MCF 10A (cell line): Measurements from ENCODE around the gene STAT6. TPM values are rescaled to one million over a fixed set of nuclear protein-coding genes. Genes with fewer than 3 reads are reported as not detected.

Experiments
- BruUV-seq: library from RNA; stranded (reverse); fragments of 400-500 nt; replicated peaks from 2 replicates; lab custom pipeline; 2021; lab: Mats Ljungman, UMichigan
- CTCF ChIA-PET: fragments of 300-600 bp; sonication (Branson Sonifier 250); formaldehyde crosslinking; extraction: SDS; loops from one replicate; lab custom pipeline; 2021; ENCODE audit warnings: antibody characterized with exemption, inconsistent platforms; lab: Yijun Ruan, JAX
- POLR2A ChIA-PET: fragments of 300-600, 350-650 bp; sonication (Branson Sonifier 250); formaldehyde crosslinking; extraction: SDS; loops from one replicate; lab custom pipeline; 2020; ENCODE audit warnings: antibody characterized with exemption, inconsistent platforms; lab: Yijun Ruan, JAX
- DNase-seq: peaks from one replicate; pipeline ENCODE4 v3.0.0-alpha.2; 2018; ENCODE audit not compliant: unreplicated experiment
- H3K27ac Mint-ChIP-seq: one replicate; pipeline ENCODE4 v1.8.0; 2022; ENCODE audit warnings: mild to moderate bottlenecking, low read depth, mixed read lengths; ENCODE audit not compliant: unreplicated experiment
- H3K27me3 Mint-ChIP-seq: one replicate; pipeline ENCODE4 v1.8.0; 2022; ENCODE audit warnings: mixed read lengths; ENCODE audit not compliant: insufficient read depth, unreplicated experiment
- H3K36me3 Mint-ChIP-seq: one replicate; pipeline ENCODE4 v1.8.0; 2022; ENCODE audit warnings: mild to moderate bottlenecking, moderate library complexity, mixed read lengths; ENCODE audit not compliant: insufficient read depth, unreplicated experiment
- H3K4me1 Mint-ChIP-seq: one replicate; pipeline ENCODE4 v1.8.0; 2022; ENCODE audit warnings: mixed read lengths; ENCODE audit not compliant: insufficient read depth, unreplicated experiment
- H3K4me3 Mint-ChIP-seq: one replicate; pipeline ENCODE4 v1.8.0; 2022; ENCODE audit warnings: mild to moderate bottlenecking, moderate library complexity, mixed read lengths; ENCODE audit not compliant: unreplicated experiment
- H3K9me3 Mint-ChIP-seq: one replicate; pipeline ENCODE4 v1.8.0; 2022; ENCODE audit warnings: mixed read lengths; ENCODE audit not compliant: unreplicated experiment
- CTCF ChIP-seq: fragments of 200-600 bp; IDR thresholded peaks from one replicate; pipeline ENCODE4 v1.8.0; 2022; ENCODE audit warnings: antibody characterized with exemption, mild to moderate bottlenecking; ENCODE audit not compliant: unreplicated experiment
- intact Hi-C: fragments of 100-400 bp; cut with micrococcal nuclease; formaldehyde crosslinking; loops from 2 replicates; pipeline ENCODE4 v1.14.1; 2022
- total RNA-seq: library from RNA; stranded (reverse); gene quantifications from 2 replicates; pipeline ENCODE4 v1.2.3, GENCODE V29; 2022

The STAT6 gene
- total RNA-seq, 1 experiment from 2014 or later, result 99.7 TPM

GRCh38 chr12:57119294-57120085 lies 8.3 kb upstream of the STAT6 start:
- DNase-seq, result no peak
- H3K4me1 Mint-ChIP-seq, result peaks cover 18% of the 10 kb centered on the region
- BruUV-seq, result no TSS peak
- no peaks in the 10 kb centered on the region for H3K9me3 Mint-ChIP-seq
- H3K4me3 Mint-ChIP-seq, result no peak overlapping the region
- TF ChIP-seq CTCF, result no peak
- peak overlapping the region; percentile 3 for H3K27ac Mint-ChIP-seq
- no peaks in the 10 kb centered on the region for H3K36me3 Mint-ChIP-seq
- intact Hi-C loops, result no loop called here
- ChIA-PET CTCF (interaction anchor here (0.7 to 19.4 kb wide), 7 partner anchors 7 to 125 kb away, joined by 3 to 530 read pairs (median 9); partner anchors contain the start of gene STAT6), POLR2A (no interaction called here)
- no peaks in the 10 kb centered on the region for H3K27me3 Mint-ChIP-seq

- H3K9me3 Mint-ChIP-seq, result no peaks in the 10 kb centered on the region
- no peaks in the 10 kb centered on the region for H3K36me3 Mint-ChIP-seq
- intact Hi-C loops, result no loop called here
- TF ChIP-seq CTCF, result no peak
- BruUV-seq, result no TSS peak
- DNase-seq, result peak; percentile 68
- peak overlapping the region; percentile 3 for H3K27ac Mint-ChIP-seq
- H3K27me3 Mint-ChIP-seq, result no peaks in the 10 kb centered on the region
- CTCF ChIA-PET, result interaction anchor here (1.0 to 19.4 kb wide), 4 partner anchors 8 to 124 kb away, joined by 3 to 530 read pairs (median 7); no protein-coding TSS in a partner anchor
- peaks cover 18% of the 10 kb centered on the region for H3K4me1 Mint-ChIP-seq
- POLR2A ChIA-PET, result interaction anchor here (1.3 kb wide), 1 partner anchor 57 kb away, joined by 7 read pairs; no protein-coding TSS in a partner anchor
- no peak overlapping the region for H3K4me3 Mint-ChIP-seq
These were observed 7.6 kb upstream of the STAT6 start for GRCh38 chr12:57118711-57119271.

- Mint-ChIP-seq H3K27me3 (no peaks in the 10 kb centered on the region), H3K36me3 (peaks cover 8% of the 10 kb centered on the region), H3K4me1 (peaks cover 34% of the 10 kb centered on the region), H3K27ac (no peak overlapping the region), H3K9me3 (no peaks in the 10 kb centered on the region), H3K4me3 (no peak overlapping the region)
- intact Hi-C loops, result no loop called here
- POLR2A ChIA-PET, result interaction anchor here (1.0 to 1.5 kb wide), 2 partner anchors 29 to 59 kb away, joined by 3 to 4 read pairs; no protein-coding TSS in a partner anchor
- no TSS peak for BruUV-seq
- CTCF ChIA-PET, result interaction anchor here (0.7 to 19.4 kb wide), 8 partner anchors 7 to 97 kb away, joined by 3 to 530 read pairs (median 6); no protein-coding TSS in a partner anchor
- no peak for TF ChIP-seq CTCF
- no peak for DNase-seq
These were observed 5.6 kb upstream of the STAT6 start for GRCh38 chr12:57116580-57117281.
